Activated CD4-positive, alpha-beta T cell treated with anti-CD3 and anti-CD28 coated beads, Interleukin-2, amount 10 ng/mL, durations not matched to agents 24 days and 14 days (primary cell): ENCODE data around the gene FAM171A1. TPM values are rescaled to one million over a fixed set of nuclear protein-coding genes. Genes with fewer than 3 reads are reported as not detected.
"Not testable (repeated sequence)": the region's sequence is repeated elsewhere in the genome, so short reads cannot be mapped to it uniquely, and the experiment has no call there.

Experiments used
- DNase-seq: peaks from one replicate; pipeline ENCODE4 v3.0.0; 2022
- H3K27ac Mint-ChIP-seq: one replicate; pipeline ENCODE4 v1.8.0; 2022; ENCODE audit warnings: mild to moderate bottlenecking, mixed read lengths
- H3K27me3 Mint-ChIP-seq: one replicate; pipeline ENCODE4 v1.8.0; 2022; ENCODE audit warnings: mixed read lengths
- H3K36me3 Mint-ChIP-seq: one replicate; pipeline ENCODE4 v1.8.0; 2022; ENCODE audit warnings: low read depth, mild to moderate bottlenecking, mixed read lengths
- H3K4me1 Mint-ChIP-seq: one replicate; pipeline ENCODE4 v1.8.0; 2021; ENCODE audit warnings: mixed read lengths
- H3K4me3 Mint-ChIP-seq: one replicate; pipeline ENCODE4 v1.8.0; 2022; ENCODE audit warnings: mild to moderate bottlenecking, moderate library complexity, mixed read lengths
- H3K9me3 Mint-ChIP-seq: one replicate; pipeline ENCODE4 v1.8.0; 2021; ENCODE audit warnings: mixed read lengths
- intact Hi-C: fragments of 100-400 bp; cut with micrococcal nuclease; formaldehyde crosslinking; loops from one replicate; pipeline ENCODE4 v1.15.1; 2023
- total RNA-seq: library from RNA; stranded (reverse); gene quantifications from 2 replicates; pipeline ENCODE4 v1.2.3, GENCODE V29; 2022

The FAM171A1 gene
- total RNA-seq, 1 donor from 2014 or later, result 1.7 TPM

DNA sequence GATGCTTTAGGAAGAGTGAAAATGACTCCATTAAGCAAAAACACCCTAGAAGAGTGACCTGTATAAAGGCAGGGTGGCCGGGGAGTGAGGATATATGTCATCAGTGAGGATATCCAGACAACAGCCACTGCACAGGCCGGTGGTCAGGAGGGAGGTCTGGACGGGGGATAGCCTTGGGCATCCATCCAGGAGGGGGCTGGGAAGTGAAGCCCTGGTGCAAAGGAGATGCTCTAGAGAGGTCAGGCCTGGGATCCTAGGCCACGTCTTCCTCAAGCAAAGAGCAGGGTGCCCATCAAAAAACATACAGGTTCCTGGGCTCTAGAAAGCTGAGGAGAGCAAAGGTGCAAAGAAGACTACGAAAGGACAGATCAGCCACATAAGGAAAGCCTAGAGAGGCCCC lies 25.6 kb downstream of the FAM171A1 start:
- no peak overlapping the region for H3K4me3 Mint-ChIP-seq
- H3K9me3 Mint-ChIP-seq, result no peaks in the 10 kb centered on the region
- no peaks in the 10 kb centered on the region for H3K4me1 Mint-ChIP-seq
- peaks cover 13% of the 10 kb centered on the region for H3K27me3 Mint-ChIP-seq
- no peaks in the 10 kb centered on the region for H3K36me3 Mint-ChIP-seq
- intact Hi-C loops, result no loop called here
- no peak for DNase-seq
- H3K27ac Mint-ChIP-seq, result no peak overlapping the region

DNA sequence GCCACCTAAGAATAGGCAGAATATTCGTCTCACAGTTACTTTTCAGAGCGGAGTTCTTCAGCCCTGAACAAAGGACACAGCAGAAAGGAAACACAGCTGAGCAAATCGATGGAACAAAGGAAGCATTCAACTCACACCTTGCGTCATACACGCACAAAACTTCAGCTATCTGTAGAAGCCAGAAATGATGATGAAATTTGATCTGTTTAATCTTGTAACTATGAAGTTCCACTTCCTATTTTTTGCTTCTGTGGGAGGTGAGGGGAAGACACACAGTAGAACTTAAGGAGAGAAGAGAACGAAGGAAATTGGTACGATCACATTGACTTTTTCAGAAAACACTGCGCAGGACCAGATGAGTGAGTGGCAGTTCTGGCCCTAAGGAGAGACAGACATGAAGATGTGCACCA lies 26.2 kb downstream of the FAM171A1 start:
- Mint-ChIP-seq H3K9me3 (no peaks in the 10 kb centered on the region), H3K27me3 (peaks cover 13% of the 10 kb centered on the region), H3K4me3 (no peak overlapping the region), H3K27ac (no peak overlapping the region), H3K36me3 (no peaks in the 10 kb centered on the region), H3K4me1 (no peaks in the 10 kb centered on the region)
- no peak for DNase-seq
- intact Hi-C loops, result no loop called here

DNA sequence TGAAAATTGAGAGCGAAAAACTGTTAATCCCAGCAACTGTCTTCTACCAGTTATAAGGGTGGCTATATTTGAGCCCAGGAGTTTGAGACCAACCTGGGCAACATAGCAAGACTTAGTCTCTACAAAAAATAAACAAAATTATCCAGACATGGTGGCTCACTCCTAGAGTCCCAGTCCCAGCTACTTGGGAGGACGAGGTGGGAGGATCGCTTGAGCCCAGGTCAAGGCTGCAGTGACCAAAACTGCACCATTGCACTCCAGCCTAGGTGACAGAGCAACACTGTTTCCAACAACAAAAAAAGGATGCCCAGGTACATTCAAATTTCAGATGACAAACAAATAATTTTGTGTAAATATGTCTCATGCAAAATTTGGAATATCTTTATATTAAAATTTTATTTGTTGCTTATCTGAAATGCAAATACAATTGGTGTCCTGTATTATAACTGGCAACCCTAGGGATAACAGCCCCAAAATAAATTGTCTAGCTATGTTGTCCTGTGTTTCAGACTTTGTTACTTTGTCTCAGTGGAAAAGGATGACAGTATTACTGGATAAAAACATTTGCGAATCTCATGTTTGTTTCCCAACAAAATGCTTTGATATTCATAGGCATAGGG lies 26.7 kb downstream of the FAM171A1 start:
- Mint-ChIP-seq H3K27me3 (peaks cover 13% of the 10 kb centered on the region), H3K36me3 (no peaks in the 10 kb centered on the region), H3K9me3 (no peaks in the 10 kb centered on the region), H3K4me3 (no peak overlapping the region), H3K4me1 (no peaks in the 10 kb centered on the region), H3K27ac (no peak overlapping the region)
- intact Hi-C loops, result no loop called here
- DNase-seq, result no peak

DNA sequence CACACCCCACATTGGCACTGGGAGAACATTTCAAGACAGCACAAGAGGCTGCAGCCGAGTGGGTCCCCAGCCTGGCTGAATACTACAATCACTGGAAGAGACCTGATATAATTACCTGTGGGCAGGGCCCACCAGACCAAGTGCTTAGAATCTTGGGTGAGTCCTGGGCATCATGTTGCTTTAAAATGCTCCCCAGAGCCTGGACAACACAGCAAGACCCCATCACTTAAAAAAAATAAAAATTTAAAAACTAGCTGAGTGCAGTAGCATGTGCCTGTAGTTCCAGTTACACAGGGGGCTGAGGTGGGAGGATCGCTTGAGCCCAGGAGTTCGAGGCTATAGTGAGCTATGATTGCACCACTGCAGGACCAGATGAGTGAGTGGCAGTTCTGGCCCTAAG lies 28.1 kb downstream of the FAM171A1 start:
- Mint-ChIP-seq H3K27ac (no peak overlapping the region), H3K27me3 (peaks cover 11% of the 10 kb centered on the region), H3K4me3 (no peak overlapping the region), H3K4me1 (no peaks in the 10 kb centered on the region), H3K36me3 (no peaks in the 10 kb centered on the region), H3K9me3 (no peaks in the 10 kb centered on the region)
- intact Hi-C loops, result no loop called here
- DNase-seq, result no peak

DNA sequence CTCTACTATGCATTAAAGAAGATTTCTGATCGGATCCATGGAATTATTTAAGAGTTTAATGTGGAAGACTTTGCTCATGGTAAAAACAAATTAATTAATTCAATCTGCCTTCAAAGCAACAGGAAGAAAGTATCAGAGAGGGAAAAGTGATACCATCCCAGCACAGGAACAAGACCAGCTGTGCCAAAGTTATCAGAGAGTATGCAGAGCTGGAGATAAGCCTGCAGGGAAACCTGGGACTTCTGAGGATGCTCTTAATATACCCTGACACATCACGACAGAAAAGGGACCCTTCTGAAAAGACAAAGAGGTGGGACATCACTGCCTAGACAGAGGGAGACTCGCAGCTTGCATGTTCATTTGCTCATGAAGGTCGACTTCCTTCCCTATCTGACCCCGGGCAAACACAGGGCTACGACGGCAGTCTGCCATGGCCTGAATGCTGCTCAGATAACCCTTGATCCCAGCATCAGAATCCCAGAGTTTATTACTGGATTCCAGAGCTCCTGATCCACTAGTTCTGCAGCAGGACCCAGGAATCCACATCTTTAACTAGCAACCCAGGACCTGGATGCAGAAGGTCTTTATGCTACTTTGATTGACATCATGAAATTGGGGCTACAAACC lies 29.5 kb downstream of the FAM171A1 start:
- intact Hi-C loops, result no loop called here
- Mint-ChIP-seq H3K4me3 (no peak overlapping the region), H3K4me1 (no peaks in the 10 kb centered on the region)

DNA sequence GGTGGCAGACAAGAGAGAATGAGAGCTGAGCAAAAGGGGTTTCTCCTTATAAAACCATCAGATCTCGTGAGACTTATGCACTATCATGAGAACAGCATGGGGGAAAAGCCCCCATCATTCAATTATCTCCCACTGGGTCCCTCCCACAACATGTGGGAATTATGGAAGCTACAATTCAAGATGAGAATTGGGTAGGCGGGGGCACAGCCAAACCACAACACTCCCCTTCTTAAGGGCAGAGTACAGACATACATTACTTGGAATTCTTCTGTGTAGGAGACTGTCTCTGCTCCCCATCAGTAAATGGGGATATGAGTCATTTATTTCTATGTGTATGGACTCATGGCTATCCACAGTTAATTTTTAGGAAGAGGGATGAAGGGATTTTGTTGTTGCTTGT lies 31.2 kb downstream of the FAM171A1 start:
- Mint-ChIP-seq H3K27ac (no peak overlapping the region), H3K4me3 (no peak overlapping the region), H3K36me3 (no peaks in the 10 kb centered on the region), H3K9me3 (no peaks in the 10 kb centered on the region), H3K27me3 (peaks cover 5% of the 10 kb centered on the region), H3K4me1 (no peaks in the 10 kb centered on the region)
- intact Hi-C loops, result no loop called here
- no peak for DNase-seq

More for the DNA sequence above, 29.5 kb downstream of the FAM171A1 start:
- H3K9me3 Mint-ChIP-seq, result no peaks in the 10 kb centered on the region
- no peak overlapping the region for H3K27ac Mint-ChIP-seq
- no peaks in the 10 kb centered on the region for H3K36me3 Mint-ChIP-seq
- H3K27me3 Mint-ChIP-seq, result peaks cover 11% of the 10 kb centered on the region
- no peak for DNase-seq

DNA sequence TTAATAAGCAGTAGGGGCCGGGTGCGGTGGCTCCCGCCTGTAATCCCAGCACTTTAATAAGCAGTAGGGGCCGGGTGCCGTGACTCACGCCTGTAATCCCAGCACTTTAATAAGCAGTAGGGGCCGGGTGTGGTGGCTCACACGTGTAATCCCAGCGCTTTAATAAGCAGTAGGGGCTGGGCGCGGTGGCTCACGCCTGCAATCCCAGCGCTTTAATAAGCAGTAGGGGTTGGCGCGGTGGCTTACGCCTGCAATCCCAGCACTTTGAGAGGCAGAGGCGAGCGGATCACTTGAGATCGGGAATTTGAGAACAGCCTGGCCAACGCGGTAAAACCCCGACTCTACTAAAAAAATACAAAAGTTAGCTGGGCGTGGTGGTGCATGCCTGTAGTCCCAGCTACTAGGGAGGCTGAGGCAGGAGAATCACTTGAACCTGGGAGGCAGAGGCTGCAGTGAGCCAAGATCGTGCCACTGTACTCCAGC lies 33.6 kb downstream of the FAM171A1 start:
- H3K27ac Mint-ChIP-seq, DNase-seq, intact Hi-C loops, H3K4me3 Mint-ChIP-seq, H3K27me3 Mint-ChIP-seq, H3K4me1 Mint-ChIP-seq, H3K9me3 Mint-ChIP-seq, H3K36me3 Mint-ChIP-seq: not testable (repeated sequence)

DNA sequence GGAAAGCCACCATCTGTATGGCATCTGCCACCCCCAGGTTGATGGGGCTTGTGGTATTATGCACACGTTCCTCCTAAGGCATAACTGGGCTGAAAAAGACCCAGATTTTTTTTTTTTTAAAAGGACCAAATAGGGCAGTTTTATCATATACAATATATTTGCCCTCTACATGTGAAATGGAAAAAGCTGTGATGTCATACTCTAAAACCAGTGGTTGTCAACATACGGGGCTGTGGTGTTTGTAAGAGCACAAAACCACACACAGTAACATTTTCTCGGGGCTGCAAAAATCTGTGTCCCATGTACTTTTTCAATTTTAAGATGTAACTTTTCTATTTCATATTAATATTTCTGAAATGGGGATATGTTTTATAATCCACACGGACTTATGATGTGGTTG lies 34.9 kb downstream of the FAM171A1 start:
- no peak overlapping the region for H3K4me3 Mint-ChIP-seq
- H3K27me3 Mint-ChIP-seq, result peaks cover under 1% of the 10 kb centered on the region
- no peak overlapping the region for H3K27ac Mint-ChIP-seq
- intact Hi-C loops, result no loop called here
- H3K36me3 Mint-ChIP-seq, result no peaks in the 10 kb centered on the region
- no peak for DNase-seq
- H3K4me1 Mint-ChIP-seq, result no peaks in the 10 kb centered on the region
- no peaks in the 10 kb centered on the region for H3K9me3 Mint-ChIP-seq

DNA sequence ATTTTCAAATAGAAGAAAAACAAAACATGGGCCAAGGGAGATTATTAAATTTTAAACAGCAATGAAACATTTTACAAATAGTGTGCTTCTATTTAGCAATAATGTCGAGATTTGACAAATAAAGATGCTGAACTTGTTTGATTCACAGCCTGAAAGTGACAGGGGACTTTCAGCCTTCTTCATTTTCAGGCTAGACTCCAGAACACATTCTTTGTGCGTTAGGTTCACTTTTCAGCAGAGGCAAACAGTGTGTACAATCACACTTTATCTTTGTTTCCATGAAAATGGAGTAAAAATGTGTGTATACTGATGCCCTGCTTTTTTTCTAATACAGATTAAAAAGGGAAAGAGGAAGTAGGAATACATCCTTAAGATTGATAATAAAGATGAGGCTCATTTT lies 35.6 kb downstream of the FAM171A1 start:
- no peak overlapping the region for H3K27ac Mint-ChIP-seq
- DNase-seq, result no peak
- H3K36me3 Mint-ChIP-seq, result no peaks in the 10 kb centered on the region
- no peaks in the 10 kb centered on the region for H3K4me1 Mint-ChIP-seq
- no peak overlapping the region for H3K4me3 Mint-ChIP-seq
- no peaks in the 10 kb centered on the region for H3K27me3 Mint-ChIP-seq
- intact Hi-C loops, result no loop called here
- no peaks in the 10 kb centered on the region for H3K9me3 Mint-ChIP-seq

DNA sequence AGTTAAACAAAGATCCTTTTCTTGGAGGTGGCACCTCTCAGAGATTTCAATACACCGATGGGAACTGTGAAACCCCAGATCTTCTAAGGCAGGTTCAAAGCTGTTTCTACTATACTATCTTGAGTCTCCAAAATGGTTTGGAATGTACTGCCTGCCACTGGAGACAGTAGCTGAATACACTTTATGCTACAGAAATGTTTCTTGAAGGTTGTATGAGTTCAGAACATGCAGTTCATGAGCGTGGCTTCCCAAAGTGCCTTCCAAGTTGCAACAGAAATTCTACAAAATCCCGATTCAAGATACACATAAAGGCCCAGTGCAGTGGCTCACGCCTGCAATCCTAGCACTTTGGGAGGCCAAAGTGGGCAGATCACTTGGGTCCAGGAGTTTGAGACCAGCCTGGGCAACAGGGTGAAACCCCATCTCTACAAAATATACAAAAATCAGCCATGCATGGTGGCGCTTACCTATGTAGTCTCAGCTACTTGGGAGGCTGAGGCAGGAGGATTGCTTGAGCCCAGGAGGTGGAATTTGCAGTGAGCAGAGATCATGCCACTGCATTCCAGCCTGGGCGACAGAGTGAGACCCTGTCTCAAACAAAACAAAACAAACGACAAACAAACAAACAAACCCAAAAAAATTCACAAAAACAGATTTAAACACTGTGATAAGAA lies 36.3 kb downstream of the FAM171A1 start:
- Mint-ChIP-seq H3K27me3 (no peaks in the 10 kb centered on the region), H3K4me3 (no peak overlapping the region), H3K4me1 (no peaks in the 10 kb centered on the region), H3K36me3 (no peaks in the 10 kb centered on the region), H3K9me3 (no peaks in the 10 kb centered on the region), H3K27ac (no peak overlapping the region)
- intact Hi-C loops, result no loop called here
- no peak for DNase-seq

DNA sequence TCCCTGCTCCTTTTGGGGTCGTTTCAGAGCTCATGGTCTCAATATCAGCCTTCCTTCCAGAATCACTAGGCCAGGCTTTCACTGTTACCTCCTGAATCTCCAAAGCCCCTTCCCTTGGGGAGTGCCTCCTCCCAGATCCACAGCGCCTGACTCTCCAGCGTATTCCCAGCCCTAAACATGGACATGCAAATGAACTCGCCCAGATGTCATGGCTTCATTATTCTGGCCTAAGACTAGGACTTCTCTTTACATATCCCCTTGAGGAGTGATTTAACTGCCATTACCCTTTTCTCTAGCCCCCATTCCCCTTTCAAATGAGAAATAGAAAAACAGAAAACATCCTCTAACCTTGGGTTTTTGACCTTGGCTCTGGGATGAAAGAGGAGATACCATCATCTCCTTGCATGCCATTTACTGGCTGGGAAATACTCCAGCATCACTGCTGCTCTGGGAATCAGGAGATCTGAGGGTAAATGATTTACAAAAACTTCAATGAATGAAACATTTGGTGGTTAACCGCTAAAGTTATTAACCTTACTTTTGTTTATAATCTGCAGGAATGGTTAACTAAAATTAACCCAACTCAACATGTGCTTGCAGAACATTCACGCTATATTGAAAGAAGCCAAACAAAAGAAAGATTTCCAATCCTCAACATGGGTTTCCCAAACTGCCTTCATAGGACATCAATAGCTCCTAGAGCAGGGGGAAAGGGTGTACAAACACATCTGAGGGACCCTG lies 37.0 kb downstream of the FAM171A1 start:
- Mint-ChIP-seq H3K4me3 (no peak overlapping the region), H3K27ac (no peak overlapping the region), H3K36me3 (no peaks in the 10 kb centered on the region), H3K27me3 (no peaks in the 10 kb centered on the region), H3K9me3 (no peaks in the 10 kb centered on the region), H3K4me1 (no peaks in the 10 kb centered on the region)
- no peak for DNase-seq
- intact Hi-C loops, result no loop called here

DNA sequence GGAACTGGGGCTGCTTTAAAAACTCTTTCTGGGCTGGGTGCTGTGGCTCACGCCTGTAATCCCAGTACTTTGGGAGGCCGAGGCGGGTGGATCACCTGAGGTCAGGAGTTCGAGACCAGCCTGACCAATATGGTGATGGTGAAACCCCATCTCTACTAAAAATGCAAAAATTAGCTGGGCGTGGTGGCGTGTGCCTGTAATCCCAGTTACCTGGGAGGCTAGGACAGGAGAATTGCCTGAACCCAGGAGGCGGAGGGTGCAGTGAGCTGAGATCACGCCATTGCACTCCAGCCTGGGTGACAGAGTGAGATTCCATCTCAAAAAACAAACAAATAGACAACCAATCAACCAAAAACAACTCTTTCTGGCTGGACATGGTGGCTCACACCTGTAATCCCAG lies 37.9 kb downstream of the FAM171A1 start:
- H3K4me3 Mint-ChIP-seq, H3K27ac Mint-ChIP-seq, DNase-seq, H3K9me3 Mint-ChIP-seq, H3K4me1 Mint-ChIP-seq, intact Hi-C loops, H3K27me3 Mint-ChIP-seq, H3K36me3 Mint-ChIP-seq: not testable (repeated sequence)

DNA sequence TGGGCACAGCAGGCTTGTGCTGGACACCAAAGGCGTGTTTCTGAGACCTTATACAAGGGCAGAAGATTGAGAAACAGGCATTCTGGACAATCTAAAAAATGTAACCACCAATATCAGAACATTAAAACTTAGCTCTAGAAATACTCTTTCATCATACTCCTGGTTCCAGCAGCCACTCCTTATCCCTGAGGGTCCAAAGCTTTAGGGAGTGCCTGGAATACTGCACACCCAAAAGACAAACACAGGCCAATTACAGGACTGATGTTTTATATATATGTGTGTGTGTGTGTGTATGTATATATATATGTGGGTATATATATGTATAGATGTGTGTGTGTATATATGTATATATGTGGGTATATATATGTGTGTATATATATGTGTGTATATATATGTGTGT lies 39.6 kb downstream of the FAM171A1 start:
- no peak overlapping the region for H3K27ac Mint-ChIP-seq
- intact Hi-C loops, result no loop called here
- no peaks in the 10 kb centered on the region for H3K4me1 Mint-ChIP-seq
- no peaks in the 10 kb centered on the region for H3K27me3 Mint-ChIP-seq
- DNase-seq, result no peak
- no peak overlapping the region for H3K4me3 Mint-ChIP-seq
- no peaks in the 10 kb centered on the region for H3K36me3 Mint-ChIP-seq
- H3K9me3 Mint-ChIP-seq, result no peaks in the 10 kb centered on the region

DNA sequence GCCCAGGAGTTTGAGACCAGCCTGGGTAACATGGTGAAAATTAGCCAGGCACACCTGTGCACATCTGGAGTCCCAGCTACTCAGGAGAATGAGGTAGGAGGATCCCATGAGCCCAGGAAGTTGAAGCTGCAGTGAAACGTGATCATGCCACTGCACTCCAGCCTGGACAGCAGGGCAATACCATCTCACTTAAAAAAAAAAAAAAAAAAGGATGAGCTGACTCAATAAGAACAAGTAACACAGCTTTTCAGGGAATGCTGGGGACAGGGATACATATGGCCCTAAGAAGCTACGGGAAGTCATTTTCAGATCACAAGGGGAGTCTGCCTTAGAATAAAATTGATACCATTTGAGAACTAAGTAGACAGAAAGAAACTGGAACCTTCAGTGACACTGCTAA lies 41.7 kb downstream of the FAM171A1 start:
- H3K4me1 Mint-ChIP-seq, result peaks cover 4% of the 10 kb centered on the region
- H3K27ac Mint-ChIP-seq, result no peak overlapping the region
- no peaks in the 10 kb centered on the region for H3K9me3 Mint-ChIP-seq
- intact Hi-C loops, result no loop called here
- H3K4me3 Mint-ChIP-seq, result no peak overlapping the region
- no peak for DNase-seq
- no peaks in the 10 kb centered on the region for H3K36me3 Mint-ChIP-seq
- H3K27me3 Mint-ChIP-seq, result no peaks in the 10 kb centered on the region
